ENCODE measurements around the gene HSFX1.

DNA sequence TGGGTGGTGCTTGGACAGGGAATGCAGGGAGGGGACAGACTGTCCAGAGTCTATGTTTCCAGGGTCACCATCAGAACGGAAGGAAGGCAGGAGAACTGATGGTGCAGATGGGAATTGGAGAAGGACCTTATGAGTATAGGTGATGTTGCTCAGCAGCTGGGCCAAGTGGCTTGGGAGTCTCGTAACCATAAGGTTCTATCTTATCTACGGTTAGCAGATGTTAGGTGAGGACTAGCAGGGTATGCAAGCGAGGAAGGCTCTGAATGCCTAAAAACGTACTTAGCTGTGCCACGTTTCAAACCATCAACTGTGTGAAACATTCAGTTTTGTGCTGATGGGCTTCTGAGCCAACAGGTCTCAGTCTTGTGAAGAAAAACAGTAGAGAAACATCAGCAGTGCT lies 30.2 kb downstream of the HSFX1 start:
- TF ChIP-seq CTCF (IDR thresholded peaks at IDR 0.05) (no peak), POLR2A (IDR thresholded peaks at IDR 0.05) (no peak)
